NCI-H748 treated with DMSO at 0.1 percent for 48 hours (cell line): Measurements from ENCODE around the gene ATP8B3.

Experiments
- DNase-seq: peaks from one replicate; lab custom pipeline; 2025; lab: John Stamatoyannopoulos, UW

Gene ATP8B3

GRCh38 chr19:1791879-1792278 is 20.2 kb downstream of the ATP8B3 start:
- DNase-seq = no peak

GRCh38 chr19:1790054-1790792 is 21.9 kb downstream of the ATP8B3 start:
- DNase-seq = no peak

DNA sequence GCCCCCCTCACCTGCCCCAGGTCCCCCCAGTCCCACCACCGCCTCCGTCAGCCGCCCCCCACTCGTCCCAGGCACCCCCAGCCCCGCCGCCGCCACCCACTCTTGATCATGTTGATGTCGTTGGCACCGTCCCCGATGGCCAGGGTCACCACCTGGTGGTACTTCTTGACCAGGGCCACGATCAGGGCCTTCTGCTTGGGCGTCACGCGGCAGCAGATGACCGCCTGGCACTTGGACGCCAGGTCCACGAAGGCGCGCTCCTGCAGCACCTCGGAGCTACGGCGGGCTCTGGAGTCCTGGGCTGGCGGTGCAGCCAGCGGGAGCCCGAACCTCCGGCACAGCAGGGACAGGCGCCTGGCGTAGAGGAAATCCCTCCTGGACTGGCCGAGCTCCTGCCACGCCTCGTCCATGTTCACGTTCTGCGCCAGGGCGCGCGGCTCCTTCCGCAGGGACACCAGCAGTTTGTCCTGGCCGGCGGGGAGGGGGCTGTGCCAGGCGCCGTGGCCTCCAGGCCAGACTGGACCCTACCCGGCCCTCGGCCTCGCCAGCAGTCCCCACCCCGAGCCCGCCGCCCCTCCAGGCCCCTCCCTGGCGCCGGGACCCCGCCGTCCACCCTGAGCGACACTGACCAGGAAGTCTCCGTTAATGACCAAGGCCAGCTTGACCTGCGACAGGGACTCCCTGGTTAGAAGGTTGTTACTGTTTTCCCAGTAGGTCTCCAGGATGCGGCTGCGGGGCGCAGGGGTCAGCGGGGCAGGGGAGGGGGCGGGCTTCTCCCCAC is 22.6 kb downstream of the ATP8B3 start:
- DNase-seq = no peak

DNA sequence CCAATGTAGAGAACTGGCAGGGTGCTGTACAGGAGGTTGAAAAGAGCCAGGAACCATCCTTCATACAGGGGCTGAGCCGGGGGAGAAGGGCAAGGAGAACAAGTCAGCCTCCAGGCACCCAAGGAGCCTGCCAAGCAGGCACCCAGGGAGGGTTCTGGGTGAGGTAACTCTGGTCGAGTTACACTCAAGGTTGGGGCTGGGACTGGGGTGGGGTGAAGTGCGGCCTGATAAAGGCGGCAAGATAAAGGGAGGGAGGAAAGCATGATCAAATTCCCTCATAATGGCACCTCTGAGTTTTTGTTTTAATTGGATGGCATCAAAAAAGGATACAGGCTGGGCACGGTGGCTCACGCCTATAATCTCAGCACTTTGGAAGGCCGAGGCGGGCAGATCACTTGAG is 25.0 kb downstream of the ATP8B3 start:
- no peak for DNase-seq

- no peak for DNase-seq
These were observed 25.4 kb downstream of the ATP8B3 start for GRCh38 chr19:1786668-1787067.

DNA sequence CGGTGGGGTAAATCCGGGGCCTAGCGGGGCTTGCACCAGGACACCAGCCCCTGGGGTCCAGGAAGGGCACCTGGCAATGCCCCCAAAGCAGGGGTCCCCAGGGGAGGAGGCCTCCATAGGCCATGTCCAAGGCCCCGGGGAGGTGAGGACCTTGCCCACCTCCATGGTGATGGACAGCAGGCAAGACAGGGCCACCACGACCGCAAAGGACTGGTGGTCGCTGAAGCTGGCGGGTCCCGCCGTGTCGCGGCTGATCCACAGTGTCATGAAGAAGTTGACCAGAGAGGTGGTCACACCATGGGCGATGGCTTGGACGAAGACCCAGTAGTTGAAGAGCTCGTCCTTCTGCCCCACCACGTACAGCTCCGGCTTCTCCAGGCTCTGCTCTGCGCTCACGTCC is 26.8 kb downstream of the ATP8B3 start:
- no peak for DNase-seq

GRCh38 chr19:1783874-1784273 is 28.2 kb downstream of the ATP8B3 start:
- no peak for DNase-seq

- DNase-seq = no peak
These were observed 28.7 kb downstream of the ATP8B3 start for GRCh38 chr19:1783354-1783753.

- DNase-seq = no peak
These were observed 29.6 kb downstream of the ATP8B3 start for GRCh38 chr19:1782521-1782920.

DNA sequence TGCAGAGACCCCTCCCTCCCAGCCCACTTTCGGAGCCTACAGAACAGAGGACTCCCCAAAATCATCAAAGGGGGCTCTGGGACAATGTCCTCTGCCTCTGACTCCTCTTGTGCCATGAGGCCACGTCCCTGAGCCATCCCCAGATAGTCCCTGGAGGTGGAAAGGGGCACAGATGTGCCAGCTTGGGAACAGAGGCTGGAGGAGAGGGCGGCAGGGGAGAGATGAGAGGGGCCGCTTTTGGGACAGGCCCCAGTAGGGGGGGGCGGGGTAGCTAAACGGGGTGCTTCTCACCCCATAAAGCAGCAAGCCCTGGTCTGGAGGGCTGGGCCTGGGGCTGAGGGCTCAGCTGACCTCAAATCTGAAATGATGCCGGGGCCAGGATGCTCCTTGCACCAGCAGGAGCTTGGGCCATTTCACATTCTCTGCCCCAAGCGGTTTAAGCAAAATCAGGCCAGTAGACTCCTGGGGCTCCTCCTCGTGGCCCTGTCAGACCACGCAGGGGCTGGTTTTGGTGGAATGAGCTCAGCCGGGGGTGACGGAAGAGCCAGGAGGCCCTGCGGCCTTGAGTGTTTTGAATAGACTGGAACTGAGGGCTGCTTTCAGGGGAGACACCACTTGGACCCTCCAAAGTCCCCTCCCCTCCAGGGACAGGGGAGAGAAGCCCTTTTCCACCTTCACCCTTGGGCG is 31.7 kb downstream of the ATP8B3 start:
- no peak for DNase-seq

DNA sequence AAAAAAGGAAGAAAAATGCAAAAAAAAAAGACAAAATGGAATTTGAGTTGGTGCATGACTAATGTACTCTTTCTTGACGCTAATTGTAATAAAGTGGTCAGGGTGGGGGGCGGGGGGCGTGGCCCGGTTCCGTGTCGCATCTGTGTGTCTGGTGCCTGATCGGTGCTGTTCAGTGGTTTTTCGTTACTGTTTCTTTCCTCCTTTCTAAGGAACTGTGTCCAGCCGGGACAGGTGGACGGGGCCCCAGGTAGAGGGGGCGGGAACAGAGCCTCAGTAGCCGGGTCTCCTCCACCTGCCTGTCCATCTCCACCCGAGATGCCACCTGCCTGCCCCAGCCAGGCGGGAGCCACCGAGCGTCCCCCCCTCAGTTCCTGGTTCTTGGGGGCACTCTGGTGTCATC is 32.5 kb downstream of the ATP8B3 start:
- no peak for DNase-seq

- DNase-seq = no peak
These were observed 34.9 kb downstream of the ATP8B3 start for GRCh38 chr19:1777149-1777548.

DNA sequence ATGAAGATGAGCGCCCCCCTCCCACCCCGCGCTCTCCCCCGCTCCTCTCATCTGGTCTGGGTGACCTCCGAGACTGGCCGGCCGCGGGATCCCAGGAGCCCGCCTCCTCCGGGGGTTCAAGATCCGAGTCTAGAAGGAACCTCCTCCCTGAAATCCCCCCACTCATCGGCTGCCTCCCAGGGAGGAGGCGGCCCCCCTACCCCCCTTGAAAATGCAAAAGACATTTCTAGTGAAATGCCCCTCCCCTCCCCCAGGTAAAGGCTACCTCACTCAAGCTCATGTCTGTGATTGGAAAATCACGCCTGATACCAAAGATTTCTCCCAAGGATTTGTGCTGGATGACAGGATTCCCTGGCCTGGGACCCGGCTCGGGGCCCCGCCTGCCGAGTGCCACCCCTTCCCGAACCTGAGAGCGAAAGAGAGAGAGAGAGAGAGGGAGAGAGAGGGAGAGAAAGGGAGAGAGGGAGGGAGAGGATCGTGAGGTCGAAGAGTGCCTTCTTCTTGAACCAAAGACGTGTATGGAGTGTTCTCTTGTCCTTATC is 35.4 kb downstream of the ATP8B3 start:
- no peak for DNase-seq

DNA sequence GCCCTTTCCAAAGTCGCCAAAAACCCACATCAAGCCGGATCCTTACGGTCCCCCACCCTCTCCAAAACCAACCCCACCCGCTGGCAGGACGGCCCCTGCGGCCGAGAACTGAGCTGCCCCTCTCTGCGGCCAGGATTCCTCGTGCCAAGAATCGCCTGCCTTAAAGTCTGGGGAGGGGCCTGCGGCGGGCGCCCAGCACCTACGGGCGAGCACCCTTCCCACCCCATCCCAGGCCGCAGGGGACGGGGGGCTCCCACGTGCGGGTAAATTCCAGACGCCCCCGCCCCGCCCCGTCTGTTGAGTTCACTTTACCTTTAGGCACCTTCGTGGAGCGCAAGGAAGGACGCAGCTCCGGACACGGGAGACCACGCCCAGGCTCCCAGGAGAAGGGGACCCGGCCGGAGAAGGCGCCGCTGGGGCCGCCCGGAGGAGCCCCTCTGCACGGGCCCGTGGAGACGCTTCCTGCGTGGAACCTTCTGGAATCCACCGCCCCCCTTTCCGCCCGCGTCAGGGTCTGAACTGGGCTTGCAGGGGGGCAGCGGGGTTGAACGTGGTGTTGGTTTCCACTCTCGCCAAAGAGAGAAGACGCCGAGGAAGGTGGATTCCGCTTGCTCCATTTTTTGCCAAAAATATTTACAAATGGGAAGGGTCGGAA is 36.0 kb downstream of the ATP8B3 start:
- DNase-seq = no peak

GRCh38 chr19:1774989-1775772 is 36.9 kb downstream of the ATP8B3 start:
- DNase-seq = no peak

DNA sequence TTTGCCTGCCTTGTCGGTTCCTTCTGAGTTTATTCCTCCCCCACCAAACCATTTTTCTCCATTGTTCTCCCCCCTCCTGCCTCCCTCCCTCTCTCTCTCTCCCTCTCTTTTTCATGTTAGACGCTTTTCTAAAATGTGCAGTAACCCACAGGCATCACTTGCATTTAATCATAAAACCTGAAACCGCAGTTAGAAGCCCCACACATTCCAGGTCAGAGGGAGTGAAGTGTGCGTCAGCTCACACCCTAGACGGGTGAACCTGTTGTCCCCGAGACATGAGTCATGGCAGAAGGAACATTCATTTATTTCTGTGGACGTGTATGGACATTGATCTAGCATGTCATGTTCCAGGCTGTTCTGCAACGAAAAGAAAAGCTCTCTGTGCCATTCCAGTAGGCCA is 38.9 kb downstream of the ATP8B3 start:
- DNase-seq = no peak

DNA sequence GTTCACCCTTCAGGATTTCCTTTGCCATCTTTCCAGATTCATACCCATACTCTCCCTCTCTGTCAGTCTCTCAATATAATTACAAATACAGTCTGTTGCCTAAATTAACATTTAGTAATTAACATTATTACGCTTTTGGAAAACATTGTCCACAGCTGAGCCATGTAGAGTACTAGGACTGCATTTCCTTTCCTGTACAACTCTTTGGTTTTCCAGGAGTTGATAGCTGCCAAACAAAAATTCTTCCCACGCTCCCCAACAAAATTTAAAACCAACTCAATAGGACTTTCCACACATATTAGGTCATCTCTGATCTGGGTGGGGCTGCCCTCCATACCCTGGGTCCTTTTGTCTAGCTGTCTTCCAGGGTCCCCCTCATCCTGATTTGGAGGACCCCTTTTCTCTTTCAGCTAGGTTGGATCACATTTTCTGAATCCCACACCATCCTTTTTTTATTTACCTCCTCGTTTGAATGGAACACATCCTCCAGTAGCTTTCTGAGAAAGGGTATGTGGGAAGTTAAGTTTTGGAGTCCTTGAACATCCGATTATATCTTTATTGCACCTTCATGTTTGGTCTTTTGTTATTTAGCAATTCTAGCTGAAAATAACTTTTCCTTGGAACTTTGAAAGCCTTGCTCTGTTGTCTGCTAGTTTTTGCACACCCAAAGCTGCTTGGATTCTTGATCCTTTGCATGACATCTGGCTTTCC is 41.1 kb downstream of the ATP8B3 start:
- DNase-seq = no peak

DNA sequence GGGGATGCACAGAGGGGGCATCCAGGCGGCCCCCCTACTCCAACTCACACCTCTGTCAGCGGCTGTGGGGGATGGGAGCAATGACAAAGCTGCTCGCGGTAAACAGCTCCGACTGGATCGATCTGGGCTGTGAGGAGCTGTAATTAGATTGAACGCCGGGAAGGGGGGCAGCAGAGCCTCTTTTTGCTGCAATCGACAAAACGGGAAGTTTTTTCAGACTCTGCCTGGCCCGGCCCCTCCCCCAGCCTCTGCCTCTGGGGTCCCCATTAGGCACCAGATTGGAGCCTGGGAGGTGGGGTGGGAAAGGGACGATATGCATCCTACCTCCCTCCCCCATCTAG is 42.5 kb downstream of the ATP8B3 start:
- no peak for DNase-seq

DNA sequence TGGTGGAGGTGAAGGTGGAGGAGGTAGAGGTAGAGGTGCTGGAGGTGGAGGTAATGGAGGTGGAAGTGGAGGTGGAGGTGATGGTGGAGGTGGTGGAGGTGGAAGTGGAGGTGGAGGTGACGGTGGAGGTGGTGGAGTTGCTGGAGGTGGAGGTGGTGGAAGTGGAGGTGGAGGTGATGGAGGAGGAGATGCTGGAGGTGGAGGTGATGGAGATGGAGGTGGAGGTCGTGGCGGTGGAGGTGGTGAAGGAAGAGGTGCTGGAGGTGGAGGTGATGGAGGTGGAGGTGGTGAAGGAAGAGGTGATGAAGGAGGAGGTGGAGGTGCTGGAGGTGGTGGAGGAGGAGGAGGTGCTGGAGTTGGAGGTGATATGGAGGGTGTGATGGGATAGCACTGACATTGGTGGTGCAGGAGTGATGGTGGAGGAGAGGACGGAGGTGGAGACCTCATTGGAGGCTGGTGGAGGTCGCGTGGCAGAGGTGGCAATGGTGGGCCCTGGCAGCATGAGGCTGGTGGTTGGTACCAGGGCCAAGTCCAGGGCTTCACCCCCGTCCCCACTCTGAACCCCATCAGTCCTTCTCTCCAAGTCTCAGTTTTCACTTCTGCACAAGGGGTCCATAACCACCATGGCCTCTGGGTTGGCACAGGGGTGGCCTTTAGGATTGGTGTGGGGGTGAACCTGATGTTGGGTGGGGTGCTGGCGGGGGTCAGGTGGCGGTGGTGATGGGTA is 43.0 kb downstream of the ATP8B3 start:
- DNase-seq = no peak

- DNase-seq = no peak
These were observed 43.8 kb downstream of the ATP8B3 start for GRCh38 chr19:1768248-1768647.
